Measurements from ENCODE around the gene MUC5AC.
"Not testable (repeated sequence)": the region's sequence is repeated elsewhere in the genome, so short reads cannot be mapped to it uniquely, and the experiment has no call there.

Gene MUC5AC, protein sequence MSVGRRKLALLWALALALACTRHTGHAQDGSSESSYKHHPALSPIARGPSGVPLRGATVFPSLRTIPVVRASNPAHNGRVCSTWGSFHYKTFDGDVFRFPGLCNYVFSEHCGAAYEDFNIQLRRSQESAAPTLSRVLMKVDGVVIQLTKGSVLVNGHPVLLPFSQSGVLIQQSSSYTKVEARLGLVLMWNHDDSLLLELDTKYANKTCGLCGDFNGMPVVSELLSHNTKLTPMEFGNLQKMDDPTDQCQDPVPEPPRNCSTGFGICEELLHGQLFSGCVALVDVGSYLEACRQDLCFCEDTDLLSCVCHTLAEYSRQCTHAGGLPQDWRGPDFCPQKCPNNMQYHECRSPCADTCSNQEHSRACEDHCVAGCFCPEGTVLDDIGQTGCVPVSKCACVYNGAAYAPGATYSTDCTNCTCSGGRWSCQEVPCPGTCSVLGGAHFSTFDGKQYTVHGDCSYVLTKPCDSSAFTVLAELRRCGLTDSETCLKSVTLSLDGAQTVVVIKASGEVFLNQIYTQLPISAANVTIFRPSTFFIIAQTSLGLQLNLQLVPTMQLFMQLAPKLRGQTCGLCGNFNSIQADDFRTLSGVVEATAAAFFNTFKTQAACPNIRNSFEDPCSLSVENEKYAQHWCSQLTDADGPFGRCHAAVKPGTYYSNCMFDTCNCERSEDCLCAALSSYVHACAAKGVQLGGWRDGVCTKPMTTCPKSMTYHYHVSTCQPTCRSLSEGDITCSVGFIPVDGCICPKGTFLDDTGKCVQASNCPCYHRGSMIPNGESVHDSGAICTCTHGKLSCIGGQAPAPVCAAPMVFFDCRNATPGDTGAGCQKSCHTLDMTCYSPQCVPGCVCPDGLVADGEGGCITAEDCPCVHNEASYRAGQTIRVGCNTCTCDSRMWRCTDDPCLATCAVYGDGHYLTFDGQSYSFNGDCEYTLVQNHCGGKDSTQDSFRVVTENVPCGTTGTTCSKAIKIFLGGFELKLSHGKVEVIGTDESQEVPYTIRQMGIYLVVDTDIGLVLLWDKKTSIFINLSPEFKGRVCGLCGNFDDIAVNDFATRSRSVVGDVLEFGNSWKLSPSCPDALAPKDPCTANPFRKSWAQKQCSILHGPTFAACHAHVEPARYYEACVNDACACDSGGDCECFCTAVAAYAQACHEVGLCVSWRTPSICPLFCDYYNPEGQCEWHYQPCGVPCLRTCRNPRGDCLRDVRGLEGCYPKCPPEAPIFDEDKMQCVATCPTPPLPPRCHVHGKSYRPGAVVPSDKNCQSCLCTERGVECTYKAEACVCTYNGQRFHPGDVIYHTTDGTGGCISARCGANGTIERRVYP (N-terminal part only)

DNA sequence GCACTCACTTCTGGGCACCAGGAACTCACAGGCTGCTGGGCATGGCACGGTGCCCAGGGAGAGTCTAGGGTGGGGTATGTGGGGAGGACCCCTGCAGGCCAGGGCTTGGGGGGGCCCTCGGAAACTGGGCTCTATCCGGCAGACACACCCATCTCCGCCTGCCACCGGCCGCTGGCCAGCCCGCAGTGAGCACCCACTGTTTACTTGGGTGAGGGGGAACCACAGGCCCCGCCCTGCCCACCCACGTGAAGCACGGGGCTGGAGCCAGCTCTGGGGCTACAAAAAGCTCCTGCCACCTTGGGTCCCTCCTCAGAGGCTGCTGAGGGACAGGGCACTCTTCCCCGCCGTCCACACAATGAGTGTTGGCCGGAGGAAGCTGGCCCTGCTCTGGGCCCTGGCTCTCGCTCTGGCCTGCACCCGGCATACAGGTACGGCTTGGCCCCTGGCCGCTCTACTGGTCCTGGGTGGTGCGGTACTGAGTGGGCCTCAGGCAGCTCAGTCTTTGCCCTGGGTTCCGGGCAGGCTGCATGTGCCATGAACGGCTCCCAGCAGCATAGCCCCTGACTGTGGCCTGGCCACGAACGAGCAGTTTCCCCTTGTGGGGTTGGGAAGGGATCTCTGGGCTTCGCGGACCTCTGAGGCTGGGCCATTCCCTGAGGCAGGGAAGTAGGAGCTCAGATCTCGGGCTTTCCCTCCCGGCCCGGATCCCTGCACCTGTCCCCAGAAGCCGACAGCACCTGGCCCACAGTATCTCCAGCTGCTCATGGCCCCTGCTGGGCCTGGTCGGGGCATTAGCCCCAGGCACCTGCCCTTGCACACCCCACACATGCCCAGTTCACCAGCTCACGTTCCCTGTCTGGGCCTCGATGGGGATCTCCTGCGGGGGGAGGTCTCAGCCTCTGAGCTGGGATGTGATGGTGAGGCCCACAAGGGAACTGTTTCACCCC is at the start of gene MUC5AC:
Gene MUC5AC, plus strand, starts transcription at position 309 of the 947 bp plus-strand sequence. Its CDS starts 47 bp downstream, at position 356.
- no peak for DNase-seq

DNA sequence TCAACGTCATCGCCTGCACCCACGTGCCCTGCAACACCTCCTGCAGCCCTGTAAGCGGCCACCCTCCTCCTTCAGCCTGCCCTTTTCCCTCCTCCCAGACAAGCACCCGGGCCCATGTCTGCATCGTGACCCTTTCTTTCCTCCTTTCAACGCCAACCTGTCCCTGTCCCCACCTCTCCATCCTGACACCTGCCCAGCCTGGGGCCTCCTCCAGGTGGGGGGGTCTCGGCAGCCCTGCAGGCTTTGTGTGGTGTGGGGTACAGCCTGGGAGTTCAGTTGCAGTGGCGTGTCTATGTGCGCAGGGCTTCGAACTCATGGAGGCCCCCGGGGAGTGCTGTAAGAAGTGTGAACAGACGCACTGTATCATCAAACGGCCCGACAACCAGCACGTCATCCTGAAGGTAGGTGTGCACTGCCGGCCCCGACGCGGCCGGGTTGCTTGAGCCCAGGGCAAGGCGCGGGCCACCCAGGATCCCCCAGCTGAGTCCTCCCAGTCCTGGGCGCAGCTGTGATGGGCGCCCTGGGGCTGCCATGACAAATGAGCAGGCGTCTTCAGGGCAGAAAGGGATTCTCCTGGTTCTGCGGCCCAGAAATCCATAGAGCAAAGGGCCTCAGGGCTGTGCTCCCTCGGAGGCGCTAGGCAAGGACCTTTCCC is 49.4 kb upstream of the MUC5AC start:
- no peak for DNase-seq

DNA sequence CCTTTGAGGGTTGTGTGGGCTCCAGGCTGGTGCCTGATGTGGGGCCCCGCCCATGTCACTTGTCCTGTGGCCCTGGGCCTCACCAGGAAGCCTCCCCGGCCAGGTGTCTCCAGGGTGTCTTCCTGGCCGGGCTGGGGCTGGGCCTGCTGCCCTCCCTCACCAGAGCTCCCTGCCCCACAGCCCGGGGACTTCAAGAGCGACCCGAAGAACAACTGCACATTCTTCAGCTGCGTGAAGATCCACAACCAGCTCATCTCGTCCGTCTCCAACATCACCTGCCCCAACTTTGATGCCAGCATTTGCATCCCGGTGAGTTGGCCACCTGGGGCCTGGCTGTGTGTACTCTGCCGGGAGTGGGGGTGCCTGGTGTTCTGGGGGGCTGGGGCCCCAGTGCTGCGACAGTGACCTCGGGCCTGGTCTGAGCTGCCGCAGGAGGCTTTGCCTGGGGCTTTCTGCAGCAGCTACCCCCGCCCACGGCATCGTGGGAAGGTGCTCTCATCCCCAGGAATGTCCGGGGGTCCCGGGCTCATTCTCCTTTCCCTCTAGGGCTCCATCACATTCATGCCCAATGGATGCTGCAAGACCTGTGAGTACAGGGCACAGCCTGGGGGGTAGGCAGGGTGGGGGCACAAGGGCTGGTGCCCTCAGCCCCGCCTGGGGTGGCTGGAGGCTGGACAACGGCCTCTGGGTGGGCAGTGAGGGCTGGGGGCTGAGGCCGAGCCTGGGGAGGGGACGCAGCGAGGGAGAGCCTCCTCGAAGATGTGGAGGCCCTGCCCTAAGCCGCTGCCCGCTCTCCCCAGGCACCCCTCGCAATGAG is 48.4 kb upstream of the MUC5AC start:
- no peak for DNase-seq

DNA sequence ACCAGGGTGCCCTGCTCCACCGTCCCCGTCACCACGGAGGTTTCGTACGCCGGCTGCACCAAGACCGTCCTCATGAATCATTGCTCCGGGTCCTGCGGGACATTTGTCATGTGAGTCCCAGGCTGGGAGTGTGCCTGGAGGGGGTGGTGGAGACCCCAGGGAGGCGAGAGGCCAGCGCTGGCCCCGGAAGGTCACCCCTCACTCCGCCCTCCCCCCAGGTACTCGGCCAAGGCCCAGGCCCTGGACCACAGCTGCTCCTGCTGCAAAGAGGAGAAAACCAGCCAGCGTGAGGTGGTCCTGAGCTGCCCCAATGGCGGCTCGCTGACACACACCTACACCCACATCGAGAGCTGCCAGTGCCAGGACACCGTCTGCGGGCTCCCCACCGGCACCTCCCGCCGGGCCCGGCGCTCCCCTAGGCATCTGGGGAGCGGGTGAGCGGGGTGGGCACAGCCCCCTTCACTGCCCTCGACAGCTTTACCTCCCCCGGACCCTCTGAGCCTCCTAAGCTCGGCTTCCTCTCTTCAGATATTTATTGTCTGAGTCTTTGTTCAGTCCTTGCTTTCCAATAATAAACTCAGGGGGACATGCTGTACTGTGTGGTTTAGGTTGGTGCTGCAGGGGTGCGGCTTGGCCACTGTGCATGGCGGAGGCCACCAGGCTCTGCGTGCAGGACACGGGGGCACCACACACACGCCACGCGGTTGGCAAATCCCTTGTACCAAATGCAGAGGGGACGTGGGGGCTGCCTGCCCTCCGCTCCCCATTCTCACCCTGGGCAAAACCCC is 47.6 kb upstream of the MUC5AC start:
- DNase-seq: no peak

DNA sequence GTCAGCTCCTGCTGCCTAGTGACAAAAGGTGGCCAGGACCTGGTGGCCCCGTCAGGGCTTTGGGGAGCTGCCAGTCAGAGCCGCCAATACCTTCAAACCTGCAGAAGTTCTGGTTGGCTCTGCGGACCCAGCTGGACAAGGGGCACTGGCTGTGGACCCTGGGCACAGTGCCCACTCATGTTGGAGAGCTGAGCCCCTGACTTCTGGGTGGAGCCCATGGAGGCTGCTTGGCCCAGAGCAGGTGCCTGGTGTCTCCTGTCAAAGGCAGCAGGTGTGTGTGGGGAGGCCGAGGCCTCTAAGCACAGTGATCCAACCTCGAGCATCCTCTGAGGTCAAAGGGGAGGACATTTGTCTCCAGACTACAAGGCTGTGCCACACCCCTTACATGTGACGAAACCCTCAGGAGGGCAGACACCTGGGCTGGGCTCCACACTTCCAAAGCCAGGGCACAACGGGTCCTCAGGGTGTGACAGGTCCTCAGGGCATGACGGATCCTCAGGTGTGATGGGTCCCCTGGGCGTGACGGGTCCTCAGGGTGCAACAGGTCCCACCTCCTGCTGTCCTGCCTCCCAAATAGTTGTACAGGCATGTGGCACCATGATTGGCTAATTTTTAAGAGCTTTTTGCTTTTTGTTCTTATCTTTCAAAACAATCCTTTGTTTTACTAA is 46.1 kb upstream of the MUC5AC start:
- no peak for DNase-seq

DNA sequence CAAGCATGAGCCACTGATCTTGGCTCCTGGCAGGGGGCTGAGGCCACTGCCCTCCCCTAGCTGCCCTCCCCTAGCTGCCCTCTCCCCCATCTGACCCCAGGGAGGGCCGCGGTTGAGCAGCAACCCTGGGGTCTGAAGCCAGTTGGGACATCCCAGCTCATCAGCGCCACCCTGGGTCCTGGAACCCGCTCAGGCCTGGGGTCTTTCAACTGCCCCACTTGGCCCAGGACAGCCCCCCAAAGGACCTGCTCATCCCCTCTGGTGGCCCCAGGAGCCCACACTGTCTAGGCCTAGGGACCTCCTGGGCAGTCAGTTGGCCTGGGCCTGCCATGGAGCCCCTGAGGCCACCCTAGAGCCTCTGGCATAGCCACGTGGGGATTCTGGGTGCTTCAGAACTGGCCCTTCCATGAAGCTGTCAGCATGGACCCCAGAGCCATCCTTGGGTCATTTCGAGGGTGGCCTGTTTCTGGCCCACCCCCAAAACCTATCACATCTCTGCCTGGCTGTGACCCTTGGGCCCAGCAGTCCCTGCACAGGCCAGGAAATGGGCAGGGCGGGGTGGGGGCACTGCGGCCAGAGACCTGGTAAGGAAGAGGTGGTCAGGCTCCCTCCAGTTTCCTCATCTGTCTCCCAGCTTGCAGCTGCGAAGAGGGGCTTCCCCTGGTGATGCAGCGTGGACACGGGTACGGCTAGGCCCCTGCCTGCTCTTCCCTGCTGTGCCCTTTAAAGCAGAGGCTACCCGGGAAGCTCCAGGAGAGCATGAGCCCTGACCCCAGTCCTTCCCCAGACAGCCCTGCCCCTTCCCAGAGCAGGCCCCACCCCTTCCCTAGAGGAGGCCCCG is 45.2 kb upstream of the MUC5AC start:
- DNase-seq: no peak

DNA sequence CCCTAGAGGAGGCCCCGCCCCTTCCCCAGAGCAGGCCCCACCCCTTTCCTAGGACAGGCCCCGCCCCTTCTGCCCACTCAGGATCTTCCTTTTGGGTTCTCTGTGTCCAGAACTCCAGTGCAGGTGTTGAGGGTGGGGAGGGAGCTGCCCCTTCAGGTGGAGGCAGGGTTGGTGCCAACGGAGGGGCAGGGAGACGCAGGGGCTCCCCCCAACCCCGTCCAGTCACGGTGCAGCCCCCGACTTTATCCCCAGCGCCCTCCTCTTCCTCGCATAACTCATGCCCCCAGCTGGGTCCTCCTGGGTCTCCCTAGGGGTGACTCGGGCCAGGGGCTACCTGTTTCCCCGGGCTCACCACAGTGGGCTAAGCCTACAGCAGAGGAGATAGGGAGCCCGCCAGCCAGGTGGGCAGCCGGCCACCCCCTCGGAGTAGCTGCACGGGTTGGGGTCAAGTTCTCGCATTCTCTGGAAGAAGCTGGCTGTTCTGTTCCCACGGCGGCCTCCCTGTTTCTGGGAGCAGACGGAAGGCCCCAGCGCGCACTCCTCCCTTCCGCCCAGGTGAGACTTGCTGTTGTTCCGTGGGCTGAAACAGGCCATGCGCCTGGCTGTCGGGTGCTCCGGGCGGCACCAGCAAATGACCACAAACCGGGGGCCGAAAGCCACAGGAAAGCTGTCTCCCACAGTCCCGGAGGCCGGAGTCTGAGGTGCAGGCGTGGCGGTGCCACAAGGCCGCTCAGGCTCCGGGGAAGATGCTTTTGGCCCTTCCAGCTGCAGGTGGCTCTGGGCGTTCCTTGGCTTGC is 44.1 kb upstream of the MUC5AC start:
- no peak for DNase-seq

DNA sequence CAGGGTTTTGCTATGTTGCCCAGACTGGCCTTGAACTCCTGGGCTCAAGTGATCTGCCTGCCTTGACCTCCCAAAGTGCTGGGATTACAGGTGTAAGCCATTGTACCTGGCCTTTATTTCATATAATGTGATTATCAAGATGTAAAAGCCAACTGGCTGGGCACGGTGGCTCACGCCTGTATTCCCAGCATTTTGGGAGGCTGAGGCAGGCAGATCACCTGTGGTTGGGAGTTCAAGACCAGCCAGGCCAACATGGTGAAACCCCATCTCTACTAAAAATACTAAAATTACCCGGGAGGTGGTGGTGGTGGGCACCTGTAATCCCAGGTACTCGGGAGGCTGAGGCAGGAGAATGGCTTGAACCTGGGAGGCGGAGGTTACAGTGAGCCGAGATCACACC is 42.5 kb upstream of the MUC5AC start:
- not testable (repeated sequence) for DNase-seq

DNA sequence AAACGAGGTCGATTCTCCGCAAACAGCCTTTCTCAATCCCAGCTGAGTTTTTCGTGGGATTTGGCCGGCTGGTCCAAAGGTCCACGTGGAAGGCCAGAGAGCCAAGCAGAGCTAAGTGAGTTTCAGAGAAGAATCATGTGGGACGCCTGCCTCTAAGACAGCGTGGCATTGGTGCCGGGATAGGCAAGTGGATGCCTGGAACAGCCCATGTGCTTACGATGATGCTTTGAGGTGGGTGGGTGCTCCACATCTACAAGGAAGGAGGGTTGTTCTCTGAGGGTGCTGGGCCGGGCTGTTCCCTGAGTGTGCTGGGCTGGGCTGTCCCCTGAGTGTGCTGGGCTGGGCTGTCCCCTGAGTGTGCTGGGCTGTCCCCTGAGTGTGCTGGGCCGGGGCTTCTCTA is 41.6 kb upstream of the MUC5AC start:
- DNase-seq: no peak

DNA sequence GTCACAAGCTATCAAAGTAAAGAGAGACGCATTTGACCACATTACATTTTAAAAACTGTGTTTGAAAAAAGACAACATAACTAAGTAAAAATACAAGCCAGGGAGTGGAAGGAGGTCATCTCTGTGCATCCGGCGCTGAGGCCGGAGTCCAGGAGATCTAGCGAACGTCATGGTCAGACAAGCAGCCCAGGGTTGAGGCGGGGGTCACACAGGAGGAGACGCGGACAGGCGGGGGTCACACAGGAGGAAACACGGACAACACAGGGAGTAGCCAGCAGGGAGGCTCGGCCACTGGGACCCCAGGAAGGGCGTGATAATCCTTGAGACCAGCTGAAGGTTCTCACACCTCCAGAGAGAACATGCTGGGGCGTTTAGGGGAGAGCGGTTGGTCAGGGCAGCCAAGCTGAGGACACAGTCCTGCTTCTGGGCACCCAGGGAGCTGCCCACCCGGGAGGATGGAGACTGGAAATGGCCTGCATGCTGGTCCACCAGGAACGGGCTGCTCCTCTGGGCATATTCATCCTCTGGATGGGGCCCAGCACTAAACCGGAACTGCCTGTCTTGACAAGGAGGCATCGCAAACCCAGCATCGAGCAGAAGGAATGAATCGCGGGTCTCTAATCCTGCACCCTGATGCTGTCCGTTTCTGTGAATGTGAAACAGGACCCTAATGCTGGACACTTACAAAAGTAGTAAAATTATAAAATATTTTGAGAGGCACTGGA is 40.9 kb upstream of the MUC5AC start:
- DNase-seq: no peak

DNA sequence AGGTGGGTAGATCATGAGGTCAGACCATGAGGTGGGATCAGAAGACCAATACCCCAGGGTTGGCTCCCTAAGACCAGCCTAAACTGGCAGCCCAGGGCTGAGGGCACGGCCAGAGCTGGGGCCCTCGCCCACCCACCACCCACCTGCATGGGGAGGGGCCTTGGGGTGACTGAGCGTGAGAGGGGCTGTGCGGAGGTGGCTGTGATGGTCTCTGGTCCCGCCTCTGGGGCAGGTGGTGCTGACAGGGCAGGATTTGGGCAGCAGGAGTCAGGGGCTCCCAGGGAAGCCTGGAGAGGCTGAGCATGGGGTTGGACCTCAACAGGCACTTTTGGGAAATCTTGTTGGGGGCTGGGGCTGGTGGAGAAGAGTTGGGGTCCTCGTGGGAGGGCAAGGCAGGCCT is 39.8 kb upstream of the MUC5AC start:
- DNase-seq: no peak

DNA sequence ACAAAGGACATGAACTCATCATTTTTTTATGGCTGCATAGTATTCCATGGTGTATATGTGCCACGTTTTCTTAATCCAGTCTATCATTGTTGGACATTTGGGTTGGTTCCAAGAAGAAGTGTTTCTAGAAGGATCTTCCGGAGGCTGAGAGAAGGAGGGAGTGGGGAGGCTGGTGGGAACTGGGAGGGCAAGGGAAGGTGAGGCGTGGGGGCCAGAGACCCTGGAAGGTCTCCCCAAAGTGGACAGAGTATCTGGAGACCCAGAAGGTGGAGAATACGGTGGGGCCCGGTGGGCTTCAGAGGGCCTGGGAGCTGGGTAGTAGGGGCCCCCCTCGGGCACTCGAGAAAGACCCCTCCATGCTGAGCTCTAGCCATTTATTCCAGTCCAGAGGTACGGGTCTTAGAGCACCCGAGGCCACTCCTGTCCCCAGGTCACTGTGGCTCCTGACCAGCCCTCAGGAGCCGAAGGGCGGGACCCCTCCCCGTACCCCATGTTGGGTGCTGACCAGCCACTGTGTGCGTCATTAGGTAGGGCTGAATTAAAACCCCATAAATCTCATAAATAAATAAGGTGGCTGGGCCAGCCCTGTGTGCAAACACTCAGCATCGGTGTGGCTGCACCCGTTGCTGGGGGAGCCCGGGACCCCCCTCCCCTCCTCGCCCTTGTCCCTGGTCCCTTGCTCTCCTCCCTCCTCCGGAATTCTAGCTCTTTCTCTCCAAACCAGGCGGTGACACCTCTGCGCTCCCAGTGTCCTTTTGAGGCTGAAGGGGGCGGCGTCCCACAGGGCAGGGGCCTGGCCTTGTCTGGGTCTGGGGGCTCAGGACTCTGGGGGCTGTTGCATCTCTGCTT is 38.8 kb upstream of the MUC5AC start:
- no peak for DNase-seq

DNA sequence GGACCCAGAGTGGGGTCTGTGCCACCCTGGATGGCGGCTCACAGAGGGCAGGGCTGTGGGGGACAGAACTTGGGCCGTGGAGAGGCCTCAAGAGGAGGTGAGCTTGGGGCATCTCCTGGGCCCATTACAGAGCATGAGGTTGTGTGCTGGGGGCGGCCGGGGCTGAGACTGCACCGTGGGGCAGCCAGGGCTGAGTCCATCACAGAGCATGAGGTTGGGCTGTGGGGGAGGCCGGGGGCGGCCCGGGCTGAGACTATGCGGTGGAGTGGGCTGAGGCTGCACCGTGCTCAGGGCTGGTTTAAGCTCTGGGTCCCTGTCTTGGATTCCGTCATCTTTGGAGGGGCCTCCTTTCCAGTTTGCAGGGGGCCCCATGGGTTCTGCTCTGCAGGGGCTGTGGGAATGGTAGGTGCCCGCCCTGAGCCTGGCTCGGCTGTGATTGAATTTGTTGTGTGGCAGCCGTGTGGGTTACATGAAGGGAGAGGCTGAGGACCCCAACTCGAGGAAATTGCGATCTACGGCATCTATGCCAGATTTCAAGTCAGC is 38.1 kb upstream of the MUC5AC start:
- no peak for DNase-seq

DNA sequence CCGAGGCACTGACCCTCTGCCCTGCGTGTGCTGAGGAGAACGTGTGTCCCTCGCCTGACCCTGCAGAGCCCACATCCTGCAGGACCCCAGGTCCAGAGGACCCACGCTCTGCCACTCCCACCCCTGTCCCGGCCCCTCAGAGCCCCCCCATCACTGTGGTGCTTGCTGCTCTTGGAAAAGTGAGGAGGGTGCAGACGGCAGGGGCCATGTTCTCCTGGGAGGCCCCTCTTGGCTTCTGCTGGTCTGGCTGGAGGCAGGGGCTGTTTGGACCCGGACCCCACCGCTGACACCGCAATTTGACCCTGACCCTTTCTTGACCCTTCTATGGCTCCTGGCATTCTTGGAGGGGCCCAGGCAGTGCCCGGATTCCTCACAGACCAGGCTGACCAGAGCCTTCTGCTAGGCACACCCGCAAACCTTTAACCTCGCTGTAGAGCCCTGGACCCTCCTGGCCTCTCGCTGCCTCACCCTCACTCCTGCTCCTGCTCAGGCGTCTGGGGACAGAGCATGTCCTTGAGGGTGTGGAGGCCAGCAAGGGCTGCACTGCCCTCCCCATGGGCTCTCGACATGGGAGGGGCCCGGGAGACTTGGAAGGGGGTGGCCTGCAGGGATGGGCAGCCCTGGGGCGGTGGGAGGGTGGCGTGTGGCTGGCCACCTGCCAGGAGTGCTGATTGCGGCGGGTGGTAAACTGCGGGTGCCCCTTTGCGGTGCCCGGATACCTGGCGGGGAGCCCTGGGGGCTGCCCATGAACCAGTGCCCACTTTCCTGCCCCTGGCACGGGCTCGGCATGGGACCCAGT is 37.0 kb upstream of the MUC5AC start:
- no peak for DNase-seq

Data from hematopoietic multipotent progenitor cell treated with erythropoietin and hydrocortisone succinate and interleukin-3 and kit ligand, for 6 days (in vitro differentiated cells).